HG02623 (cell line): ENCODE results near the gene TMSB4X.
"Not testable (repeated sequence)": the region's sequence is repeated elsewhere in the genome, so short reads cannot be mapped to it uniquely, and the experiment has no call there.

Source experiments
- ATAC-seq: cut with Tn5 transposase; IDR thresholded peaks from one replicate; pipeline ENCODE4 v1.9.1; 2021; ENCODE audit warnings: moderate library complexity; ENCODE audit not compliant: unreplicated experiment

The TMSB4X gene

DNA sequence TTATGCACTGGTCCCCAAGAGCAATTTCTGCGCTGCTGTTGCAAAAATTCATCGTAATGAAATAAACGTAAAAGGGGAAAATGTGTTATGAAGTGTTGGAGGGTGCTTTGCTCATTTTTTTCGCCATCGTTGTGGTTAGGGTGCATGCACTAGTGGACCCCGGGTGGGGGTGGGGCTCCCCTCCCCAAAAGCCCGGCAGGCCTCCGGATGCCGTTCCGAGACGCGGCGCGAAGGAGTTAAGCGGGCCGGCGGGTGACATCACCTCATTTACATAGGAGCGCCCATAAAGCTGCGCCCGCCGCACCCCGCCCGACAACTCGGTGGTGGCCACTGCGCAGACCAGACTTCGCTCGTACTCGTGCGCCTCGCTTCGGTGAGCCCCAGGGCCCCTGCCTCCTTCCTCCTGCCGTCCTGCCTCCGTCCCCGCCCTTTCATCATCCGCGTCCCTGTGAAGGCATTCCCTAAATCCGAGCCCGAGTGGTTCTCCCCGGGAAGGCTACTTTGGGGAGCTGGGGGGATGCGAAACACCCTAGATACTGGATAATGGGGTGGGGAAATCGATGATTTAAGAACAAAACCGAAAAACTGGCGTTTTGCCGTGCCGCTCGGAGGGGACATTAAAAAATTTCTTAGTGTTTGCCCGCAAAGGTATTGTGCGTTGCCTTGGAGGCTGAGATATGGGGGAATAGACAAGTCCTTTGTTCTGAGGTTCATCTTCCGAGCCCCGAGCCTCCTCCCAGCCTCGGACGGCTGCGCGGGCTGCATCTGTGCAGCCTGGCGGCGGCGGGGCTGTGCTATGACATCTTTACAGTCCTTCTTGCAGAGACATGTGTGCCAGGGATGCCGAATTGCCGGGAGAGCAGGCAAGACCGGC, at the start of gene TMSB4X:
TMSB4X (plus strand) TSS at position 315 of the 874 bp plus-strand sequence.
- peak; percentile 29 for ATAC-seq

GRCh38 chrX:12929701-12930100, 45.2 kb upstream of the TMSB4X start:
- ATAC-seq = no peak

DNA sequence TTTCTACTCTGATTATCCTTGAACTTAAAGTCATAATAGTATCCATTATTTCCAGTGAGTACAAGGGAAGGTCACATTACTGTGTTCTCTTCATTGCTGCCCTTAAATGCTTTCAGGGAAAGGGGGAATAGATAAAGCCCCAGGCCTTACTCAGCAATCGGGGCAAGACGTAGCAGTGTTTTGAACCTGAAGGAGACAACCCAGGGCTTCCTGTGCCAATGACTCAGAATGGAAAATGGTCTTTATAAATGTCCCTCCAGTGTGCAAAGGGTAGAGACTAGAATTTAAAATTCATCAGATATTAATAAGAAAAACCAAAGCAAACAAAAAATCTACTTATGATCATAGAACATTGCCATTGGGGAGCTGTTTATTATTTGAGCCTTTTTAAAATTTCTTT, 44.8 kb upstream of the TMSB4X start:
- ATAC-seq = no peak

GRCh38 chrX:12932244-12932643, 42.7 kb upstream of the TMSB4X start:
- no peak for ATAC-seq

- no peak for ATAC-seq
Observed at GRCh38 chrX:12934850-12935249, 40.1 kb upstream of the TMSB4X start.

DNA sequence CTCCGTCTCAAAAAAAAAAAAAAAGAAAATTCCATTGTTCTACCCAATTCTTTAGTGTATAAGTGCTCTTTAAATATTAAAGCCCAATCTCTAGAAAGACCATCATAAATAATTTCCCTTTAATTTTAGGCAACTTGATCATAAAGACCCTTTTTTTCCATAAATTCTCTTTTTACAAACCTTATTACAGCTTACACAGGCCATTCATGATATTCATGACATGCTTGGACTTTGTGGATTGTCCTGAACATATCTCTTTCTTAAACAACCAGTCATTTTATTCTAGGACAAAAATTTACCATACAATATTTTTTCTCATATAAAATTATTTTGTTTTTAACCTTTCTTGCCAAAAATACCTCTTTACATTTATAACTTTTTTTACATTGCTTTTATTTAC, 38.0 kb upstream of the TMSB4X start:
- ATAC-seq = no peak

DNA sequence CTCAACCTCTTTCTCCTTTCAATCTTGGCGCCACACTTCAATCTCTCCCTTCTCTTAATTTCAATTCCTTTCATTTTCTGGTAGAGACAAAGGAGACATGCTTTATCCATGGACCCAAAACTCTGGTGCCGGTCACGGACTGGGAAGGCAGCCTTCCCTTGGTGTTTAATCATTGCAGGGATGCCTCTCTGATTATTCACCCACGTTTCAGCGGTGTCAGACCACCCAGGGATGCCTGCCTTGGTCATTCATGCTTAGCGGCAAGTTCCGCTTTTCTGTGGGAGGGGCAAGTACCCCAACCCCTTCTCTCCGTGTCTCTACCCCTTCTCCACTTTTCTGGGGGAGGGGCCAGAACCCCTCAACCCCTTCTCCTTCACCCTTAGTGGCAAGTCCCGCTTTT, 34.4 kb upstream of the TMSB4X start:
- ATAC-seq = not testable (repeated sequence)

DNA sequence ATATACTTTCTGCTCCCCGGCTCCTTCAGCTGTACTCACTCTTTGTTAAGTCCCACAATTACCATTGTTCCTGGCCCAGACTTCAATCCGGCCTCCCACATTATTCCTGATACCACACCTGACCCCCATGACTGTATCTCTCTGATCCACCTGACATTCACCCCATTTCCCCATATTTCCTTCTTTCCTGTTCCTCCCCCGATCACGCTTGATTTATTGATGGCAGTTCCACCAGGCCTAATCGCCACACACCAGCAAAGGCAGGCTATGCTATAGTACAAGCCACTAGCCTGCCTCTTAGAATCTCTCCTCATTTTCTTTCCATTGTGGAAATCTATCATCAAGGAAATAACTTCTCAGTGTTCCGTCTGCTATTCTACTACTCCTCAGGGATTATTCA, 31.3 kb upstream of the TMSB4X start:
- ATAC-seq = not testable (repeated sequence)

DNA sequence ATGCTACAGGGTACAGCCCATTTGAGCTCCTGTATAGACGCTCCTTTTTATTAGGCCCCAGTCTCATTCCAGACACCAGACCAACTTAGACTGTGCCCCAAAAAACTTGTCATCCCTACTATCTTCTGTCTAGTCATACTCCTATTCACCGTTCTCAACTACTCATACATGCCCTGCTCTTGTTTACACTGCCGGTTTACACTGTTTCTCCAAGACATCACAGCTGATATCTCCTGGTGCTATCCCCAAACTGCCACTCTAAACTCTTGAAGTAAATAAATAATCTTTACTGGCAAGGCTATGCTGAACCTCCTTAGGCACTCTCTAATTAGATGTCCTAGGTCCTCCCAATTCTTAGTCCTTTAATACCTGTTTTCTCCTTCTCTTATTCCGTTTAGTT, 30.5 kb upstream of the TMSB4X start:
- not testable (repeated sequence) for ATAC-seq

- no peak for ATAC-seq
Observed at GRCh38 chrX:12945494-12945893, 29.4 kb upstream of the TMSB4X start.

- ATAC-seq = no peak
Observed at GRCh38 chrX:12946406-12946805, 28.5 kb upstream of the TMSB4X start.

GRCh38 chrX:12946838-12947544, 27.9 kb upstream of the TMSB4X start:
- no peak for ATAC-seq

- ATAC-seq = no peak
Observed at GRCh38 chrX:12947545-12948235, 27.2 kb upstream of the TMSB4X start.

GRCh38 chrX:12948495-12948894, 26.4 kb upstream of the TMSB4X start:
- no peak for ATAC-seq

DNA sequence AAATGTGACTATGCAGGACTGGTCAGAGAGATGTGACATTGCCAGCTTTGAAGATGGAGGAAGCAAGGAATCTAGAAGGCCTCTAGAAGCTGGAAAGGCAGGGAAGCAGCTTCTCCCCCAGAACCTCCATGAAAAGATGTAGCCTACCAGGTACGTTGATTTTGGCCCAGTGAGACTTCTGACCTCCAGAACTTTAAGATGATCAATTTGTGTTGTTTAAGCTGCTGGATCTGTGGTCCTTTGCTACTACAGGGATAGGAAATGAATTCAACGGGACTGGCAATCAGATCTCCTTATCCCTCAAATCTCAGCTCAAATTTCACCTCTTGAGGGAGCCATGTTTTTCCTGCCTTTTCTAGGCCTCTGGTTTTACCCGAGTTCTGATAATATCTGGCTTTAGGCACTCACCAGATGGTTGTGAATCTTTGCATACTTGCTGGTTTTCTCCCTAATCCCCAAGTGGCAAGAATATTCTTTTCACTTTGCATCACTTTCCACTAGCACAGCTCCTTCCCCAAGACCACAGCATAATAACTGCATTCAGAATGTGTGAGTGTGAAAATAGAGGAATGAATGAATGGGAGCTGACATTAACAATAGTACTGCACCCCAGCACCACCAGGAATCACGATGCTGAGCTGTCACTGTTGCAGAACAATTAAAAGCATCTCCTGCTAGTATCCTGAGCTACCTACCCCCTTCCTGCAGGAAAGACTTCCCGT, 25.5 kb upstream of the TMSB4X start:
- no peak for ATAC-seq

- ATAC-seq = peak; percentile 45
Observed at GRCh38 chrX:12949927-12950656, 24.8 kb upstream of the TMSB4X start.

- peak; percentile 56 for ATAC-seq
Observed at GRCh38 chrX:12950851-12951594, 23.9 kb upstream of the TMSB4X start.

GRCh38 chrX:12951595-12951975, 23.3 kb upstream of the TMSB4X start:
- no peak for ATAC-seq

- ATAC-seq = no peak
Observed at GRCh38 chrX:12953420-12953819, 21.5 kb upstream of the TMSB4X start.

- no peak for ATAC-seq
Observed at GRCh38 chrX:12954376-12954775, 20.5 kb upstream of the TMSB4X start.
